Lower leg skin (tissue), 4 donors: ENCODE data around the gene TBC1D22A. TPM values are rescaled to one million over a fixed set of nuclear protein-coding genes. Genes with fewer than 3 reads are reported as not detected.

Experiments used
- DNase-seq, 2 donors: peaks; one replicate each; pipeline ENCODE4 v3.0.0-alpha.2; 2019; ENCODE audit warnings: low spot score in 2 of 2
- H3K4me3 ChIP-seq: fragments of 200-600 bp; sonication (generic); 2 replicates; pipeline ENCODE4 v1.5.1; 2017; ENCODE audit warnings: mild to moderate bottlenecking, low read depth; ENCODE audit not compliant: poor library complexity, severe bottlenecking
- CTCF ChIP-seq, 3 donors: fragments of 450-650 bp; IDR thresholded peaks; one replicate each; pipeline ENCODE4 v1.5.1; 2016; ENCODE audit warnings: antibody characterized with exemption in 3 of 3, mild to moderate bottlenecking in 3 of 3, moderate library complexity in 2 of 3
- POLR2A ChIP-seq, 2 donors: fragments of 450-650 bp; IDR thresholded peaks; one replicate each; pipeline ENCODE4 v1.6.1; 2016 to 2017; ENCODE audit warnings: antibody characterized with exemption in 2 of 2, mild to moderate bottlenecking in 1 of 2, moderate library complexity in 1 of 2
- WGBS, 2 donors: methylation state at CpG; one replicate each; pipeline ENCODE4 v1.1.5; 2018; 5-methylcytosine and 5-hydroxymethylcytosine counted together
- intact Hi-C: fragments of 100-400 bp; cut with DNase I; formaldehyde crosslinking; loops from one replicate; pipeline ENCODE4 v1.15.0; 2023; ENCODE audit warnings: low total_unique reads
- total RNA-seq, 4 donors: library from RNA; depleted of rRNA; stranded (reverse); fragments of >200 nt; gene quantifications; one replicate each; pipeline ENCODE4 v1.1.0, GENCODE V29; 2016

The TBC1D22A gene
- total RNA-seq, 4 donors from 2014 or later: 21.8 to 32.3 (median 31.6) TPM

- 92% methylated on average over 2 of the region's 2 CpGs for WGBS, 2 donors
- H3K4me3 ChIP-seq: no peak overlapping the region
- DNase-seq: no peak
- intact Hi-C loops: no loop called here
- TF ChIP-seq POLR2A (IDR thresholded peaks at IDR 0.05) (no peak), CTCF (IDR thresholded peaks at IDR 0.05) (no peak)
Observed at GRCh38 chr22:46871826-46872225, 109.4 kb downstream of the TBC1D22A start.

GRCh38 chr22:46875089-46875488 lies 112.6 kb downstream of the TBC1D22A start:
- intact Hi-C loops: no loop called here
- DNase-seq: peak in 1 of 2 donors; percentile 3
- no peak for TF ChIP-seq POLR2A (IDR thresholded peaks at IDR 0.05)
- no peak for TF ChIP-seq CTCF (IDR thresholded peaks at IDR 0.05)
- WGBS, 2 donors: 81 to 86% methylated on average over 4 of the region's 4 CpGs
- H3K4me3 ChIP-seq: no peak overlapping the region

DNA sequence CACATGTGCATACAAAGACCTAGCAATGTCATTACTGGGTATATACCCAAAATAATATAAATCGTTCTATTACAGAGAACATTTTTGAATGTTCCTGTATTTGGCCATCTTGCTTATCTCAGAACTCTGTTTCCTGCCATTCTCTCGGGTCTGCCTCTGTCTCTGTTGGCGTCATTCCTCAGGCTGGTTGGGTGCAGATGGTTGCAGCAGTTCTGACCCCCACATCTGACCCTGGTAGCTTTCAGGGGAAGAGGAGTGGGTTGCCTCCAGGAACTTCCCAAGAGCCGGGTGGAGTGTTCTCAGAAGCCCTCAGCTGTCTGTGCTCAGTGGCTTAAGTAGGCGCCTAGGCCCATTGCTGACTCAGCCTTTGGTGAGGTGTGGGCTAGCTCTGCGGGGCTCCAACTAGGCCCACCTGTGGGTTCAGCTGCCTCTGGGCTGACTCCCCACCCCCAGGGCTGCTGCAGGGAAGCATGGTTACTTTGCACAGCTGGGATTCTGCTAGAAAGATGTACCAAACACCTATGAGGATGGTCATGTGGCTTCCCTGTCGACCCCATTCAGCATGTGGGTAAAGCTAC lies 114.0 kb downstream of the TBC1D22A start:
- intact Hi-C loops: no loop called here
- TF ChIP-seq POLR2A (IDR thresholded peaks at IDR 0.05) (no peak), CTCF (IDR thresholded peaks at IDR 0.05) (no peak)
- no peak overlapping the region for H3K4me3 ChIP-seq
- WGBS, 2 donors: 95 to 96% methylated on average over 7 of the region's 7 CpGs
- DNase-seq: peak in 1 of 2 donors; percentile 50

- H3K4me3 ChIP-seq: no peak overlapping the region
- TF ChIP-seq CTCF (IDR thresholded peaks at IDR 0.05) (no peak), POLR2A (IDR thresholded peaks at IDR 0.05) (no peak)
- intact Hi-C loops: no loop called here
- DNase-seq: no peak
- WGBS, 2 donors: 93% methylated on average over 11 of the region's 11 CpGs
Observed at GRCh38 chr22:46878191-46878948, 115.9 kb downstream of the TBC1D22A start.

- intact Hi-C loops: no loop called here
- 74 to 75% methylated on average over 7 of the region's 7 CpGs for WGBS, 2 donors
- no peak overlapping the region for H3K4me3 ChIP-seq
- DNase-seq: no peak
- TF ChIP-seq POLR2A (IDR thresholded peaks at IDR 0.05) (no peak), CTCF (IDR thresholded peaks at IDR 0.05) (no peak)
Observed at GRCh38 chr22:46879083-46879482, 116.6 kb downstream of the TBC1D22A start.
